SHP77 treated with DMSO at 0.1 percent for 48 hours (cell line): ENCODE measurements around the gene TMEM62.
"Not testable (repeated sequence)": the region's sequence is repeated elsewhere in the genome, so short reads cannot be mapped to it uniquely, and the experiment has no call there.

ENCODE experiments used
- DNase-seq: peaks from one replicate; lab custom pipeline; 2025; lab: John Stamatoyannopoulos, UW

The TMEM62 gene

DNA sequence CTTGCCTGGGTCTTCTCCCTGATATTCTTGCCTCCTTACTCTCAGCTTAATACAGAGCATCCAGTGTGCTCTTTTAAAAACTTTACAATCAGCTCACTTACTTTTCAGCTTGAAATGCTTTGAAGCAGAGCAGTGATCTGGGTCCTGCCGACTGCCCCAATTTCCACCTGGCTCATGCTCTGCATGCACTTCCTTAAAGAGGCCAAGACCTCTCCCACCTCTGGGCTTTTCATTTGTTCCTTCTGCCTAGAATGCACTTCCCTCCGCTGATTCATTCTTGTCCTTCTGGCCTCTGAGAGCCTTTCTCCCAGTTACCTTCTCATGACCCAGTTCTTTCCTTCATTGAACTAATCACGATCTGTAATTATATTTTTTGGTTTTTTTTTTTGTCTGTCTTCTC lies 49.9 kb downstream of the TMEM62 start:
- DNase-seq = no peak

DNA sequence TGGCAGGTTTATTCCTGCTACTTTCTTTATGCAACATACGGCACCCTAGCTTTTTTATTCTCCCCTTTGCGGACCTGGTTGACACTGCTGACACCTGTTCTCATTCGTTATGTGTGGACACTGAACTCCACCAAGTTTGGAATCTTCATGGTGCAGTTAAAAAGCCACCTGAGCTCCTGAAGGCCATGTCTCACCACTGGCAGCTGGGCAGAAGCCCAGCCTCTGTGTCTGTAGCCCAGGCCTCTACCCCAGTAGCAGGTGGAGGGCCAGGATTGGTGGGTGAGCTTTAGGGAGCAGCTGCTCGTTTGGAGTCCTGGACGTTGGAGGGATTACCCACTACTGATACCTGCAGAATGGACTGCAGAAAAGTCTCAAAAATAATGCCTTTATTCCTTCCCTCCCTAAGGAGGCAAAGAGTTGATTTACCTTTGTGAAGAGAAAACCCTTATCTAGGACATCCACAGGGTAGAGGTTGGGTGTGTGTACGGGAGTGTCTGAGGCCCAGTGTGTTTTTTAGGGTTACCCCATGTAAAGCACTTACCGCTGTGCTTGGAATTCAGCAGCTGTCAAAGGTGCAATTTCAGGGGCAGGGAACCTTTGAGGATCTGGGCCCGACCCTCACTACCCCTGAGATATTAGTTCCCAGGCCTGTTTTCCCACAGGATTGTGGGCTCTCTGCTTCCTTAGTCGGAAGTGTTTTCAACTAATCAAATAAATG lies 51.2 kb downstream of the TMEM62 start:
- no peak for DNase-seq

DNA sequence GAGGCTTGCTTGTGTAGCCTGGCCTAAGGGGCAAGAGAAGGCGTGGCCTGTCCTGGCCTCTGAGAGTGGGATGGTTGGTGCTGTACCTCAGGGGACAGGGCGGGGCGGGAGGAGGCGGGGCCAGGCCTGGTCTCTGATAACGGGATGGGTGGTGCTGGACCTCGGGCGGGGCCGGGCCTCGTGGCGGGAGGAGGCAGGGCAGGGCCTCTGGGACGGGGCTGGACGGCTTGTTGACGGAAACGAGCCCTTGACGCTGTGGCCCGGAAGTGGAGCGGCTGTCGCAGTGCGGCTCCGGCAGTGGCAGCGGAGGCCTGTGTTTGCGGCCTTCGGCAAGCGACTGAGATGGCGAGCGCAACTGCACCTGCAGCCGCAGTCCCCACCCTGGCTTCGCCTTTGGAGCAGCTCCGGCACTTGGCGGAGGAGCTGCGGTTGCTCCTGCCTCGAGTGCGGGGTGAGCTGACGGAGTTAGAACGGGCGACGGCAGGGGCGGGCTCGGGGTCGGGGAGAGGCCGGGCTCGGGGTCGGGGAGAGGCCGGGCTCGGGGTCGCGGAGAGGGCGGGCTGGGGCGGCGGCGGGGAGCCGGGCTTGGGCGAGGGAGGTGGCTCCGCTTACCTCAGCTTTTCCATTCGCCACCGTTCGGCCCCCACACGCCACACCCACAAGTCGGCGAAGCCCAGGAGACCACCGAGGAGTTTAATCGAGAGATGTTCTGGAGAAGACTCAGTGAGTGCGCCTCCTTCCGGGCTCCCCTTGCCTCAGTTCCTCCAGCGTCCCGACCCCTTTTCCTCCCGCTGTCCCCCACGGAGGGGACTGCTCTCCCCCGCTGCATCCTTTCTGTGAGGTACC lies 52.0 kb downstream of the TMEM62 start, which contains the start of gene CCNDBP1:
TSS of gene CCNDBP1 (plus strand) at position 247 of the 846 bp plus-strand sequence. CDS start at position 343, 96 bp downstream.
- DNase-seq = peak; percentile 82

DNA sequence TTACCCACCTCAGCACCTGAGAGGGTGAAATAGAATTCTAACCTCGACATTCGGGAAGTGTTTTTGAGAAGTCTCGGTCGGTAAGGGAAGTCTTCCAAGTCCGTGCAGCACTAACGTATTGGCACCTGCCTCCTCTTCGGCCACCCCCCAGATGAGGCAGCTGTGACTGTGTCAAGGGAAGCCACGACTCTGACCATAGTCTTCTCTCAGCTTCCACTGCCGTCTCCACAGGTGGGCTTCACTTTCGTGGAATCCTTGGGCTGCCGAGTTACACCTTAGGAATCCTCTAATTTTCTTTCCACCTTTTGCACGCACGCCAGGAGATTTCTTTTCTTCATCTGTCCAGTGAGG lies 52.6 kb downstream of the TMEM62 start:
- DNase-seq = no peak

DNA sequence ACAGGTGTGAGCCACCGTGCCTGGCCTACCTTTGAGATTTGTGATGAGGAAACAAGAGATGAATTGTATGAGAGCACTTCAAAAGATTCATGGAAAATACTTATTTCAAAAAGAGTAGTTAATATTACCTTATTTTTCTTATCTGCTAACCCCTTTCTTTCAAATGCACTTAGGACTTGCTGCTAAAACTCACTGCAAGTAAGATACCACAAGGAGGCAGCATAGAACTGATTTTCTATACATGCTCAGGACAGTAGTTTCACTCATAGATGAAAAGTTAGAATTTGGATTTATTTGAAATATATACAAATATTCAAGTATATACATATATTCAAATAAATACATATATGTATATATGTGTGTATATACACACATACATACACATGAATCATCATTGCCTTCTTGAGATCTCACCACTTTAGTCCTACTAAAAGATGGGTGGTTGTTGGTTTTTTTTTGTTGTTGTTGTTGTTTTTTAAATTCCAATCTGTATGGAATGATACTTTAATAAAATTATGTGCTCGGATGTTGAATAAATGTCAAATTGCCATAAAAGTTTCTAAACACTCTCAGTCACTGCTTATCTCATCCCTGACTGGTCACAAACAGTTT lies 54.3 kb downstream of the TMEM62 start:
- no peak for DNase-seq

DNA sequence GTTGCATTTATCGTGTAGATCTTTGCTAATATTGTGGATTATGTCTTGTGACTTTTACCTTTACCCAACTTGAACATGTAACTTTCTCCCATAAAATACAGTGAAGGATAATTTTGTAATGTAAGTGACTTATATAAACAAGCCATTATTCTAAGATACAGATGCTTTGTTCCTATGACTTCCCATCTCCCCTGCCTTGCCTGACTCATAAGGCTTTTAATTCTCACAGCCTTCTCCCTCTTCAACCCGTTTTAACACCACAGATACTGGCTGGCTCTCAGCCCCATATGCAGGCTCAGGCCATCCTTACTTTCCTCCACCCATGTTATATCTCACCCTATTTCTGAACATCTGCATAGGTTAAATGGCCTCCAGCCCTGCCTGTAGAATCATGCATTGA lies 55.9 kb downstream of the TMEM62 start:
- no peak for DNase-seq

DNA sequence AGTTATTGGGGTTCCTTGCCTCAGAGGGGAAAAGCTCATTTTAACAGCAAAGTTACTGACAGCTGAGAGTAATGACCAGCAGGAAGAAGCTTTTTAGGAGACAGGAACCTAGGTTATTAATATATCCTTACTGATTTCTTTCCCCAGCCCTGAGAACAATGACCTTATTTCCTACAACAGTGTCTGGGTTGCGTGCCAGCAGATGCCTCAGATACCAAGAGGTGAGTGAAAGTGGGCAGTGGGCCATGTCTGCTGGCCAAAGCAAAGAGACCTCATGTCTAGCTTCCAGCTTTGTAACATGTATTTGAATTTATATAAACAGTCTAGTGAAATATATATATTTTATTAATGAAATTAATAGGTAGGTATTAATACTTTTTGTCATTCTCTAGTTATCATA lies 56.8 kb downstream of the TMEM62 start:
- DNase-seq = no peak

DNA sequence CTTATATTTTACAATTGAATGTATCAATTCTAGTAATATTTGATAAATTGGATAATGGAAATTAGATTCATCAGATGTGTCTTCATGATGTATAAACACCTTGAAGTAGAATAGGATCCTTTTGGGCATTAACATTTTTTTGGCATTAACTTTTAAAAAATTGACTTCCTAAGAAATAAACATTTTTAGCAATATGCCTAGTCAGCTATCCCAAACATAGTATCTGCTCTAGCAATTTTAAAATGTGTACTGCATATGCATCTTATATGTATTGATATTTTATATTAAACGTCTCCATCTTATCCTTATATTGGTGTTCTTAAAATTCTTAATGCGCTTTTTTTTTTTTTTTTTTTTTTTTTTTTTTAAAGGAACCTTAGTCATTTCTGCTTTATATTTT lies 60.3 kb downstream of the TMEM62 start:
- no peak for DNase-seq

DNA sequence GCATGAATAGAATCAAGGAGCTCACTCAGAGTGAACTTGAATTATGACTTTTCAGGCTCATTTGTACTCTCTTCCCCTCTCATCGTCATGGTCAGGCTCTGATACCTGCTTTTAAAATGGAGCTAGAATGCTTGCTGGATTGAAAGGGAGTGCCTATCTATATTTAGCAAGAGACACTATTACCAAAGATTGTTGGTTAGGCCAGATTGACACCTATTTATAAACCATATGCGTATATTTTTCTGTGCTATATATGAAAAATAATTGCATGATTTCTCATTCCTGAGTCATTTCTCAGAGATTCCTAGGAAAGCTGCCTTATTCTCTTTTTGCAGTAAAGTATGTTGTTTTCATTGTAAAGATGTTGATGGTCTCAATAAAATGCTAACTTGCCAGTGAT lies 61.4 kb downstream of the TMEM62 start:
- no peak for DNase-seq

DNA sequence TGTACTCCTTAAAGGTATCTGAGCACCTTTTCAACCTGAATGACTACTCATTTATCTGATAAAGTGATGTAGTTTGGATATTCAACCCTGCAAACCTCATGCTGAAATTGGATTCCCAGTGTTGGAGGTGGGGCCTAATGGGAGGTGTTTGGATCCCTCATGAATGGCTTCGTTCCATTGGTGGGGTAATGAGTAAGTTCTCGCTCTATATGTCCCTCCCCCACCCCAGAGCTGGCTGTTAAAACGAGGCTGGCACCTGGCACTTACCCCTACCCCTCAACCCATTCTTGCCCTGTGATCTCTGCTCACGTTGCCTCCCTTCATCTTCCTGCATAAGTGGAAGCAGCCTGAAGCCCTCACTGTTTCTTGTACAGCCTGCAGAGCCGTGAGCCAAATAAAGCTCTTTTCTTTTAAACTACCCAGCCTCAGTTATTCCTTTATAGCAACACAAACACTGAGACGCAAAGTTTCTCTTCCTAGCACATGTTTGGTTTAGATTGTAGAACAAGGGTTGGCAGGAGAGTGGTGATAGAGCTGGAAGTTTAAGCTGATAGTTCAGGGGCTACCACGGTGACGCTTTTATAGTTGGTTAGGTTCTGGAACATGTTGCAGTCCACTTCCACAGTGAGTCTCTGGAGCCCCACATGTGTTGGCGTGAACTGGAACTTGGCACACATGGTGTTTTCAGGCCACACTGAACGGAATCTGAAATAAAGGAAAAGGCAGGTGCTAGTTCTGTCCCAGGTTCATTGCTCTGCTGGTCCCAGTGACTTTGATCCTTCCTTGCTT lies 63.6 kb downstream of the TMEM62 start:
- no peak for DNase-seq

DNA sequence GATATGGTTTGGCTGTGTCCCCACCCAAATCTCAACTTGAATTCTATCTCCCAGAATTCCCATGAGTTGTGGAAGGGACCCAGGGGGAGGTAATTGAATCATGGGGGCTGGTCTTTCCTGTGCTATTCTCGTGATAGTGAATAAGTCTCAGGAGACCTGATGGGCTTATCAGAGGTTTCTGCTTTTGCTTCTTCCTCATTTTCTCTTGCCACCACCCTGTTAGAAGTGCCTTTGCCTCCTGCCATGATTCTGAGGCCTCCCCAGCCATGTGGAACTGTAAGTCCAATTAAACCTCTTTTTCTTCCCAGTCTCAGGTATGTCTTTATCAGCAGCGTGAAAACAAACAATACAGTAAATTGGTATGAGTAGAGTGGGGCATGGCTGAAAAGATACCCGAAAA lies 64.4 kb downstream of the TMEM62 start:
- DNase-seq = not testable (repeated sequence)

DNA sequence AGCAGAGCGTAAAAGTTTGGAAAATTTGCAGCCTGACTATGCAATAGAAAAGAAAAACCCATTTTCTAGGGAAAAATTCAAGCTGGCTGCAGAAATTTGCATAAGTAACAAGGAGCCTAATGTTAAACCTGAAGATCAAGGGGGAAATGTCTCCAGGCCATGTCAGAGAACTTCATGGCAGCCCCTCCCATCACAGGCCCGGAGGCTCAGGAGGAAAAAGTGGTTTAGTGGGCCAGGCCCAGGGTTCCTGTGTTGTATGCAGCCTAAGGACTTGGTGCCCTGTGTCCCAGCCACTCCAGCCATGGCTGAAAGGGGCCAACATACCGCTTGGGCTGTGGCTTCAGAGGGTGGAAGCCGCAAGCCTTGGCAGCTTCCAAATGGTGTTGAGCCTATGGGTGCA lies 65.2 kb downstream of the TMEM62 start:
- not testable (repeated sequence) for DNase-seq

DNA sequence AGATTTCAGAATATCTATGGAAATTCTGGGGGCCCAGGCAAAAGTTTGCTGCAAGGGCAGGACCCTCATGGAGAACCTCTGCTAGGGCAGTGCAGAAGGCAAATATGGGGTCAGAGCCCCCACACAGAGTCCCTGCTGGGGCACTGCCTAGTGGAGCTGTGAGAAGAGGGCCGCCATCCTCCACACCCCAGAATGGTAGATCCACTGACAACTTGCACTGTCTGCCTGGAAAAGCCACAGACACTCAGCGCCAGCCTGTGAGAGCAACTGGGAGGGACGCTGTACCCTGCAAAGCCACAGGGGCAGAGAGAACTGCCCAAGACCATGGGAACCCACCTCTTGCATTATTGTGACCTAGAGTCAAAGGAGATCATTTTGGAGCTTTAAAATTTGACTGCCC lies 65.6 kb downstream of the TMEM62 start:
- no peak for DNase-seq

DNA sequence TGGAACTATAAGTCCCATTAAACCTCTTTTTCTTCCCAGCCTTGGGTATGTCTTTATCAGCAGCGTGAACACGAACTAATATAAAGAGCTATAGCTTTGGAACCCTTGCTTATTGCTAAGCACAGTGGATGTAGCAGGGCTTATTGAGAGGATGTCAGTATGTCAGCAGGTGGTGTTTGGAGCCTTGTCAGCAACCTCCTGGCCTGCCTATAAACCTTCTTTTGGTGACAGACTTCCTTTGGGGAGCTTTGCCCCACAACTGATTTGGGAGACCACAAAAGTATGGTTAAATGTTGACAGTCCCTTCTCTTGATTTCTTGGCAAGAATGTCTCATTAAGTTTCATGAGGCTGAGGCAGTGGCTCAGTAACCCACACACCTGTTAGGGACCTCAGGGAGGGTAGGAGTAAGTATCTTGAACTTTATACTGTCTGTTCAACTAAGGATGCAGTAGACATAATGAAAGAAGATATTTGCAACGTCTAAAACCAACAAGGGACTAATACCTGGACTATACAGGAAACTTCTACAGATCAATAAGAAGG lies 66.6 kb downstream of the TMEM62 start:
- DNase-seq = no peak

DNA sequence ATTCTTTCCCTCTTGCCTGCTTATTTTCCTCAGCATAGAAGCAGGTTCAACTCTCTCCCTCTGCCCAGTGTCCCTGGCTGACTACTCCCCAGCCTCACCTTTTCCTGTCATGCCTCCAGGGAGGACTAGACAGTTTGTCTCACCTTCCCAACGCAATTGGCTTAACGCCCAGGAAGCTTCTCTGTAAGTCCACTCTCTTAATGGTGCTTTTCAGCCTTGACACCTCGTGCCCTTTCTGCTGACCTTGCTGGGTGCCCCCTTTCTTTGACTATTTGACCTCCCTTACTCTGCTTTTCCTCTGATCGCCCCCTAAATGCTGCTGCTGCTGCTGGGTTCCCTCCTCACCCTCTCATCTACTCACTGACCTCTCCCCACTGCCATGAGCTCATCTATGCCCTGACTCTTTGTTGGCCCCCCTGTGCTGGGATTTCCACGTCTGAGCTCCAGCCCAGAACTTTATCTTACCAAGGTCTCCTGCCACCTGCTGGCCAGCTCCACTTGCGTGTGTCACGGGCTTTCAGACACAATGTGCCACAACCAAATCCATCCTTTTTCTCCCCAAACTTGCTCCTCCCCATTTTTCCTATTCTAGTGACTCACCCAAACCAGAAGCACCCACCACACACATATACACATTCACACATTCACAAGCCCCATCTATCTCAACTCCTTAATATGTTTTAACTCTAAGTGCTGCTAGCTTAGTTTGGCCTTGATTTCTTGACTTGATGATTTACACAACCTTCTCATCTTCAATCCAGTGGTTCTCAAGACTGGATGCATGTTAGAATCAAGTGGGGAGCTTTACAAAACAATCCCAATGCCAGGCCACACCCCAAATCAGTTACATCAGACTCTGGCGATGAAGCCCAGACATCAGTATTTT lies 70.9 kb downstream of the TMEM62 start:
- peak; percentile 20 for DNase-seq

DNA sequence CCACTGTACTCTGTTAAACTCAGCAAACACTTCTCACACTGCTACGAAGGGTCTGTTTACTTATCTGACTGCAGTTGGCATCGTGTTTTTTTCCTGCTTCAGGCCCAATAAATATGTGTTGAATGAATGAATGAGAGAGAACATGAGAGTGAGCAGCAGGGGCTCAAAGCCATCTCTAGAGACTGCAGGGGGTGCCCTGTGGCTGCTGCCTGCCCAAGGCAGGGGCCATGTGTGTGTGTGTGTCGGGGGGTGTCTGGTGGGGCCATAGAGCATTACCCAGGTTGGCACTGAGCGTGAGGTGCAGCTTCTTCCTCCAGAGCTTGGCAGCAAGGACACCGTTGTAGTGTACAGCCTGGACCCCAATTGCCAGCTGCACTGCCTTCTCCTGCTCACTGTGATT lies 72.7 kb downstream of the TMEM62 start:
- no peak for DNase-seq

DNA sequence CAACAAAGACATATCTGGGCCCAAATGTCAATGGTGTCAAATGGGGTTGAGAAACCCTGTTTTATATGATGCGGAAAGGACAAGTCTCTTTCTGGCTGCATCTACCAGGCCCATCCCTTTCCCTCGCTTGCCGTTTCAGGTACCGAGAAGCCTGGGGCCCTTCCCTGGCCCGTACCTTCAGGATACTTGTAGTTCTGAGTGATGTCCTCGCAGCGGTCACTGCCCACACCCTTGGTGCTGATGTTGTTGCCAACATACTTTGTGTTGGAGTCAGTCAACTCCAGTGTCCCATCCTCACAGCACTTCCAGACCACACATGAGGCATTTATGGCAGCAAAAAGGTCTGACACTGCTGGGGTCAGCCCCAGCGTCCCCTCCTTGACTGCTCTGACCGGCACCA lies 73.6 kb downstream of the TMEM62 start:
- no peak for DNase-seq

DNA sequence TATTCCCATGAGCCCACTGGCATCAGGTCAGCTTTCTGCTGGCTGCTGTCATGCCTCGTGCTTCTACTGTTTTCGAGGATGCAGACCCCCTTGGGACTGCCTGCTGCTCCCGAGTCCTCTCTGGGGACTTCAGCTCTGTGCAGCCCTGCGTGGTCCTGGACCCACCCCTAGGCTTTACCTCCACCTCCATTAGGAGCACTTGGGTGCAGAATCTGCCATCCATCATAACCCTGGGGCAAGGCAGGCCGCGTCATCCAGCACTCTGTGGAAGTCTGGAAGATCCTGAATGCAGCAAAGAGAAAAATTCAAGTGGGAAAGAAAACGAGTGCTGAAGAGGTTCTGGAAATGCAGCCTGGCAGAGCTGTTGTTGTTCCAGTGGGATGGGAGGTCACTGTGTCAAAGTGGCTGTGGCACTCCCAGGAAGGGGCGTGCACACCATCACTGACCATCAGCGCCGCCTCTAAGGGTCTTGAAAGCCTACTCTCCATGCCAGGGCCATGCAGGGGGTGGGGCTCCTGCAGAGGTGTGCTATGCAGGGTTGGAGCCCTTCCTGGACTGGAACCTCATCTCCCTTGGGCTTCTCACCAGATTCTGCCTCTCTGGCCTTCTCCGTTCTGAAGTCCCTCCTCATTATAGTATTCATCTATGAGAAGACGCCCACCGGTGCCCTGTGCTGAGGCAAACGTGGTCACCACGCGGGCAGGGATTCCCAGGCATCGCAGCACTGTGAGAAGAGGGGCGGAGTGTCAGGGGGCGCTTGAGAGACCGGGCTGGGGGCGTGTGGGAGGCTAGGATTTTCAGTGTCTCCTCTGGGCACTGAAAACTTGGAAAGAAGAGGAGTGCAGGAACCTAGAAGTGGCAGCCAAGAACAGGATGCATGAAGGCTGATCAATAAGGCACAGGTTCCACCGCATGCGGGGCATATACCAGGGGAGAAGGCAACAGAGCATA lies 74.9 kb downstream of the TMEM62 start:
- no peak for DNase-seq

DNA sequence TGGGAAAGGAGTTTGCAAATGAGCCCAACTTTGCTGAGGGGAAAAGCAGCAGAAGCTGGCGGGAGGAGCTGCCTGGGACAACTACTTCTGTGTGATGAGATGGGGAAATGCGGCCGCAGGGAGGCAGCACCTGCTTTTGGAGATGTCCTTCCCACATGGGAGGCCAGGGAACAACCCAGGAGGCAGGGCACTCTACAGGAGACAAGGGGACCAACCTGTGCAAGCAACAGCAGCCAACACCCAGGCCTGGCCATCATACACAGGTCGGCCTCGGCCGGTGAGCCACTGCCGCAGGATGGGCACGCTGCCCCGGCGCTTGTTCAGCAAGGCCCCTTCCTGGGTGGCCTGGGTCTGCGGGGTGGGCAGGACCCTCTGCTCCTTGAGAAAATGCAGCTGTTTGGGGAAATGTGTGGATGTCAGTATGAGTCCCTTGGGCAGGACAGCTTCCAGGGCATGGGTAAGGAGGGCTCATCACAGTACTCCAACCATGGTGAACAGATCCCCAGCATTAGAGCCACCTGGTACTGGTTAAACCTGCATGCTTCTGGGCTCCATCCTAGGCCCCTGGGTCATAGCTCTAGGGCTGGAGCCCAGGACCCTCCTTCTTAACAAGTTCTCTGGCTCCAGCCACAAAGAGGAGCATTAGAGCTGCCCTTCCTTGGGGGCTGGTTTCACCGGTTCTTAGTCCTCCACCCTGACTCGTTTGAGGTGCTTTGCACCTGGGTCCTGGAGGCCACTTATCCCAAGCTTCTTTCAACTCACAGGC lies 75.9 kb downstream of the TMEM62 start:
- no peak for DNase-seq
